IPS-18a (cell line): ENCODE results near the gene USP17L19.
"Not testable (repeated sequence)": the region's sequence is repeated elsewhere in the genome, so short reads cannot be mapped to it uniquely, and the experiment has no call there.

ENCODE experiments used
- H3K27ac ChIP-seq: one replicate; pipeline ENCODE4 v1.5.1; 2013; ENCODE audit warnings: low read length
- H3K27me3 ChIP-seq: one replicate; pipeline ENCODE4 v1.6.1; 2013; ENCODE audit warnings: mild to moderate bottlenecking, low read length; ENCODE audit not compliant: control insufficient read depth, insufficient read depth
- H3K36me3 ChIP-seq: one replicate; pipeline ENCODE4 v1.6.1; 2013; ENCODE audit warnings: low read depth, low read length; ENCODE audit not compliant: control insufficient read depth
- H3K4me1 ChIP-seq: one replicate; pipeline ENCODE4 v1.6.1; 2013; ENCODE audit warnings: low read depth, low read length; ENCODE audit not compliant: control insufficient read depth
- H3K4me3 ChIP-seq: one replicate; pipeline ENCODE4 v1.5.1; 2013; ENCODE audit warnings: low read length
- H3K9ac ChIP-seq: one replicate; pipeline ENCODE4 v1.6.1; 2013; ENCODE audit warnings: mild to moderate bottlenecking, low read length, moderate library complexity
- H3K9me3 ChIP-seq: one replicate; pipeline ENCODE4 v1.6.1; 2013; ENCODE audit warnings: low read depth, low read length; ENCODE audit not compliant: control insufficient read depth

USP17L19 gene

DNA sequence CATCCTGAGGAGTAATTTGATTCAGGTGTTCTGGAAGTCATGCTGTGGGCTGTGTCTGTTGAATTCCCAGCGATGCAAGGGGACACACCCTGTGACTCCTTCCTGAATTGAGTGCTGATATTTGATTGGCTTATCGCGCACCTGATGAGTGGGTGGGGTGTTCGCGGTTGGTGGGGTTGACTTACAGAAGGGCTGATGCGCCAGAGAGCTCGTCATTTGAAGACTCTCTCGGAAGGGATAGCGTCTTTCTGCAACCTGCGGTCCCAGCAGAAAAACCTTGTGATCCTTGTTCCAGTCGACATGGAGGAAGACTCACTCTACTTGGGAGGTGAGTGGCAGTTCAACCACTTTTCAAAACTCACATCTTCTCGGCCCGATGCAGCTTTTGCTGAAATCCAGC, 9.4 kb downstream of the USP17L19 start, which contains the start of gene USP17L21:
Gene USP17L21, plus strand, starts transcription at position 301 of the 400 bp plus-strand sequence. Its CDS starts 0 bp downstream, at position 301.
- not testable (repeated sequence) for H3K4me1 ChIP-seq, H3K27me3 ChIP-seq, H3K9ac ChIP-seq, H3K4me3 ChIP-seq, H3K36me3 ChIP-seq, H3K27ac ChIP-seq, H3K9me3 ChIP-seq

DNA sequence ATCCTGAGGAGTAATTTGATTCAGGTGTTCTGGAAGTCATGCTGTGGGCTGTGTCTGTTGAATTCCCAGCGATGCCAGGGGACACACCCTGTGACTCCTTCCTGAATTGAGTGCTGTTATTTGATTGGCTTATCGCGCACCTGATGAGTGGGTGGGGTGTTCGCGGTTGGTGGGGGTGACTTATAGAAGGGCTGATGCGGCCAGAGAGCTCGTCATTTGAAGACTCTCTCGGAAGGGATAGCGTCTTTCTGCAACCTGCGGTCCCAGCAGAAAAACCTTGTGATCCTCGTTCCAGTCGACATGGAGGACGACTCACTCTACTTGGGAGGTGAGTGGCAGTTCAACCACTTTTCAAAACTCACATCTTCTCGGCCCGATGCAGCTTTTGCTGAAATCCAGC, 14.1 kb downstream of the USP17L19 start, which contains the start of gene USP17L22:
Gene USP17L22, plus strand, starts transcription at position 301 of the 400 bp plus-strand sequence. Its CDS starts 0 bp downstream, at position 301.
- not testable (repeated sequence) for H3K9ac ChIP-seq, H3K4me3 ChIP-seq, H3K27ac ChIP-seq, H3K4me1 ChIP-seq, H3K27me3 ChIP-seq, H3K36me3 ChIP-seq, H3K9me3 ChIP-seq

DNA sequence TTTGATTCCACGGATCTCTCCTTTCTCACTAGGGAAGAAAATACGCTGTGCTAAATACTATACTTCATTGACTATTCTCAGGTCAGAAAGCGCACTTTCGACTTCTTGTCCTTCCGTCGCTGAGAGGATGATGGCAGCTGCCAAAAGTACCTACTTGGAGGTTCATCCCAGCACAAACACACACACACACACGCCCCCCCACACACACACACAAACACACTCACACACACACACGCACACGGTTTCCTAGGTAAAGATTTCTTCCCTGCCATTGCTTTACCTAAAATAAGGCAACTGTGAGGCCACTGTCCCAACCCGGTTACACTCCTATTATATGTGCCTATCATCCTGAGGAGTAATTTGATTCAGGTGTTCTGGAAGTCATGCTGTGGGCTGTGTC, 18.5 kb downstream of the USP17L19 start:
- not testable (repeated sequence) for H3K4me3 ChIP-seq, H3K4me1 ChIP-seq, H3K9ac ChIP-seq, H3K27me3 ChIP-seq, H3K27ac ChIP-seq, H3K9me3 ChIP-seq, H3K36me3 ChIP-seq
